Natural killer cell (primary cell): ENCODE data around the gene MRPS17. TPM values are rescaled to one million over a fixed set of nuclear protein-coding genes. Genes with fewer than 3 reads are reported as not detected.

Experiments
- ATAC-seq, 3 donors: fragments of 150-1000 bp in 2 of 3; fragments of 200-7000 bp in 1 of 3; cut with Tn5 transposase; 1 replicate in 1 of 3; 2 replicates in 2 of 3; pipeline ENCODE4 v1.10.0; 2021; ENCODE audit warnings: mild to moderate bottlenecking in 2 of 3, moderate library complexity in 2 of 3
- DNase-seq, 2 donors: peaks; one replicate each; pipeline versions ENCODE4 v3.0.0 to v3.0.0-alpha.2; 2013 to 2021; ENCODE audit warnings: mixed read lengths in 1 of 2
- H3K27ac ChIP-seq: one replicate; pipeline ENCODE4 v1.5.1; 2013; ENCODE audit warnings: mild to moderate bottlenecking, low read length
- H3K27me3 ChIP-seq: one replicate; pipeline ENCODE4 v1.6.1; 2013; ENCODE audit warnings: low read length; ENCODE audit not compliant: control insufficient read depth, insufficient read depth
- H3K36me3 ChIP-seq: one replicate; pipeline ENCODE4 v1.6.1; 2013; ENCODE audit warnings: low read length; ENCODE audit not compliant: control insufficient read depth, insufficient read depth
- H3K4me1 ChIP-seq: one replicate; pipeline ENCODE4 v1.6.1; 2013; ENCODE audit warnings: low read length; ENCODE audit not compliant: control insufficient read depth, insufficient read depth
- H3K4me3 ChIP-seq: one replicate; pipeline ENCODE4 v1.5.1; 2013; ENCODE audit warnings: low read length
- H3K9me3 ChIP-seq: one replicate; pipeline ENCODE4 v1.6.1; 2013; ENCODE audit warnings: low read length; ENCODE audit not compliant: control insufficient read depth, insufficient read depth
- H3K27ac Mint-ChIP-seq, 2 donors: one replicate each; pipeline ENCODE4 v1.8.0; 2022; ENCODE audit warnings: mild to moderate bottlenecking in 2 of 2, mixed read lengths in 2 of 2, moderate library complexity in 1 of 2
- H3K27me3 Mint-ChIP-seq, 2 donors: one replicate each; pipeline ENCODE4 v1.8.0; 2022; ENCODE audit warnings: low read depth in 2 of 2, mixed read lengths in 2 of 2
- H3K36me3 Mint-ChIP-seq: one replicate; pipeline ENCODE4 v1.8.0; 2022; ENCODE audit warnings: mixed read lengths
- H3K4me1 Mint-ChIP-seq, 2 donors: one replicate each; pipeline ENCODE4 v1.8.0; 2022; ENCODE audit warnings: mixed read lengths in 2 of 2
- H3K4me3 Mint-ChIP-seq: one replicate; pipeline ENCODE4 v1.8.0; 2022; ENCODE audit warnings: mild to moderate bottlenecking, moderate library complexity, mixed read lengths
- H3K9me3 Mint-ChIP-seq, 2 donors: one replicate each; pipeline ENCODE4 v1.8.0; 2022; ENCODE audit warnings: mixed read lengths in 2 of 2
- WGBS: methylation state at CpG from one replicate; pipeline ENCODE4 v1.1.7; 2013; ENCODE audit warnings: missing lambda C conversion rate; ENCODE audit not compliant: insufficient coverage; 5-methylcytosine and 5-hydroxymethylcytosine counted together
- intact Hi-C: fragments of 100-400 bp; cut with micrococcal nuclease; formaldehyde crosslinking; loops from one replicate; pipeline ENCODE4 v1.14.2; 2022
- total RNA-seq, 4 donors: library from RNA; stranded (reverse); fragments of 120-200 nt in 1 of 4; gene quantifications; one replicate each; pipeline versions ENCODE4 v1.2.3 to v1.2.4, GENCODE V29; 2013 to 2022
- TF ChIP-seq, protein P1 (sequence below): fragments of 200-600 bp; IDR thresholded peaks from one replicate; pipeline ENCODE4 v1.8.0; 2022; ENCODE audit warnings: antibody characterized with exemption

MRPS17 gene
- total RNA-seq, 3 donors from 2014 or later (not counting 1 experiment from before 2014, with no cell fraction given): 6.8 to 12.0 (median 10.4) TPM

DNA sequence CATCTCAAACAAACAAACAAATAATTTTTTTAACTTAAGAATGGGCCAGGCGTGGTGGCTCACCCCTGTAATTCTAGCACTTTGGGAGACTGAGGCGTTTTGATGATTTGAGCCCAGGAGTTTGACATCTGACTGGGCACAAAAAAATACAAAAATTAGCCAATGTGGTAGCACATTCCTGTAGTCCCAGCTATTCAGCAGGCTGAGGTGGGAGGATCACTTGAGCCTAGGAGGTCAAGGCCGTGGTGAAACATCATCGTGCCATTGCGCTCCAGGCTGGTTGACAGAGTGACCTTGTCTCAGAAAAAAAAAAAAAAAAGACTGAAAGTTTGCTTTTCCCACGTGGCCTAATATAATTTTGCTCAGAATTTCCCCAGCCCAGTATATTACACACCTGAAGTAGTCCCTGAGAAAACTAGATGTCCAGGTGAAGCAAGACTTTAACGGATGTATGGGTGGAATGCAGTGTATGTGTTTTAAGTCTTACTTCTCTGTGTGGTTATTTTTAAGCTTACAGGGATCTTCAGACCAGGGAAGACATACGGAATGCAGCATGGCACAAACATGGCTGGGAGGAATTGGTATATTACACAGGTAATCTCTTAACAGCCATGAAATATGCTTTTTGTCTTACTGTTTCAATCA is 45.3 kb downstream of the MRPS17 start:
- TF ChIP-seq, protein P1, sequence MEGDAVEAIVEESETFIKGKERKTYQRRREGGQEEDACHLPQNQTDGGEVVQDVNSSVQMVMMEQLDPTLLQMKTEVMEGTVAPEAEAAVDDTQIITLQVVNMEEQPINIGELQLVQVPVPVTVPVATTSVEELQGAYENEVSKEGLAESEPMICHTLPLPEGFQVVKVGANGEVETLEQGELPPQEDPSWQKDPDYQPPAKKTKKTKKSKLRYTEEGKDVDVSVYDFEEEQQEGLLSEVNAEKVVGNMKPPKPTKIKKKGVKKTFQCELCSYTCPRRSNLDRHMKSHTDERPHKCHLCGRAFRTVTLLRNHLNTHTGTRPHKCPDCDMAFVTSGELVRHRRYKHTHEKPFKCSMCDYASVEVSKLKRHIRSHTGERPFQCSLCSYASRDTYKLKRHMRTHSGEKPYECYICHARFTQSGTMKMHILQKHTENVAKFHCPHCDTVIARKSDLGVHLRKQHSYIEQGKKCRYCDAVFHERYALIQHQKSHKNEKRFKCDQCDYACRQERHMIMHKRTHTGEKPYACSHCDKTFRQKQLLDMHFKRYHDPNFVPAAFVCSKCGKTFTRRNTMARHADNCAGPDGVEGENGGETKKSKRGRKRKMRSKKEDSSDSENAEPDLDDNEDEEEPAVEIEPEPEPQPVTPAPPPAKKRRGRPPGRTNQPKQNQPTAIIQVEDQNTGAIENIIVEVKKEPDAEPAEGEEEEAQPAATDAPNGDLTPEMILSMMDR: no peak
- Mint-ChIP-seq H3K27ac (no peak overlapping the region), H3K36me3 (peaks cover 9% of the 10 kb centered on the region), H3K4me1 (no peaks in the 10 kb centered on the region), H3K27me3 (no peaks in the 10 kb centered on the region), H3K4me3 (no peak overlapping the region), H3K9me3 (no peaks in the 10 kb centered on the region)
- WGBS: 98% methylated on average over 7 of the region's 8 CpGs
- no peak for DNase-seq
- no peaks in the 10 kb centered on the region for H3K9me3 ChIP-seq
- ATAC-seq: no peak
- H3K27me3 ChIP-seq: no peaks in the 10 kb centered on the region
- intact Hi-C loops: no loop called here
- H3K4me1 ChIP-seq: no peaks in the 10 kb centered on the region
- H3K4me3 ChIP-seq: no peak overlapping the region
- no peak overlapping the region for H3K27ac ChIP-seq
- H3K36me3 ChIP-seq: peaks cover 39% of the 10 kb centered on the region

- 93% methylated on average over 4 of the region's 4 CpGs for WGBS
Observed at GRCh38 chr7:56003749-56004148, 52.1 kb downstream of the MRPS17 start.

More at GRCh38 chr7:56003749-56004148, 52.1 kb downstream of the MRPS17 start:
- no peak for ATAC-seq
- H3K27ac Mint-ChIP-seq: no peak overlapping the region
- H3K27me3 ChIP-seq: no peaks in the 10 kb centered on the region
- intact Hi-C loops: loop anchor here (1.0 kb wide), 1 partner anchor 71 kb away; no protein-coding TSS in a partner anchor
- no peaks in the 10 kb centered on the region for H3K9me3 Mint-ChIP-seq
- no peak overlapping the region for H3K4me3 ChIP-seq
- TF ChIP-seq, protein P1: no peak
- H3K27me3 Mint-ChIP-seq: no peaks in the 10 kb centered on the region
- H3K36me3 ChIP-seq: peaks cover 9% of the 10 kb centered on the region
- peaks cover 4% of the 10 kb centered on the region for H3K4me1 ChIP-seq
- H3K36me3 Mint-ChIP-seq: peaks cover 8% of the 10 kb centered on the region
- no peak for DNase-seq
- H3K9me3 ChIP-seq: no peaks in the 10 kb centered on the region
- no peak overlapping the region for H3K4me3 Mint-ChIP-seq
- H3K4me1 Mint-ChIP-seq: no peaks in the 10 kb centered on the region
- H3K27ac ChIP-seq: no peak overlapping the region

Other genes starting within 250 kb of the MRPS17 start
- gene SEPTIN14, start 89.1 kb upstream of the MRPS17 start, total RNA-seq: not detected
- 1 to 10 TPM; 1.3 to 3.5 (median 2.2) TPM for gene ZNF713, start 64.4 kb upstream of the MRPS17 start, total RNA-seq
- gene NIPSNAP2, start 12.7 kb downstream of the MRPS17 start, total RNA-seq: 10 to 100 TPM; 35.9 to 44.8 (median 42.8) TPM
- 1 to 10 TPM; 2.8 to 4.1 (median 3.8) TPM for gene PSPH, start 99.6 kb downstream of the MRPS17 start, total RNA-seq
- 10 to 100 TPM; 48.1 to 65.3 (median 48.3) TPM for gene CCT6A, start 99.9 kb downstream of the MRPS17 start, total RNA-seq
- 100 to 1,000 TPM; 130 to 147 (median 136) TPM for gene SUMF2, start 112.4 kb downstream of the MRPS17 start, total RNA-seq
- gene PHKG1, start 141.1 kb downstream of the MRPS17 start, total RNA-seq: 1 to 10 TPM; 4.9 to 5.6 (median 5.0) TPM
- gene CHCHD2, start 154.6 kb downstream of the MRPS17 start, total RNA-seq: 100 to 1,000 TPM; 176 to 224 (median 184) TPM
- gene NUPR2, start 164.5 kb downstream of the MRPS17 start, total RNA-seq: not detected